NCI-H1417 (cell line): ENCODE measurements around the gene STXBP4.

Source experiments
- DNase-seq, 3 experiments: peaks; one replicate each; lab custom pipeline; 2025; lab: John Stamatoyannopoulos, UW

Gene STXBP4

GRCh38 chr17:55167024-55167725 is 198.6 kb downstream of the STXBP4 start:
- no peak for DNase-seq

- DNase-seq, result peak in 2 of 3 experiments; percentile 41 to 64
These were observed 200.6 kb downstream of the STXBP4 start for GRCh38 chr17:55168958-55169687.

GRCh38 chr17:55171634-55172328 is 203.2 kb downstream of the STXBP4 start:
- no peak for DNase-seq

GRCh38 chr17:55172612-55173011 is 204.0 kb downstream of the STXBP4 start:
- no peak for DNase-seq

- no peak for DNase-seq
These were observed 205.6 kb downstream of the STXBP4 start for GRCh38 chr17:55174133-55174532.

GRCh38 chr17:55175788-55176427 is 207.3 kb downstream of the STXBP4 start:
- DNase-seq, result peak in 1 of 3 experiments; percentile 47

GRCh38 chr17:55177159-55177854 is 208.7 kb downstream of the STXBP4 start:
- DNase-seq, result peak in 2 of 3 experiments; percentile 21 to 75

GRCh38 chr17:55177855-55178217 is 209.3 kb downstream of the STXBP4 start:
- DNase-seq, result no peak

- DNase-seq, result no peak
These were observed 218.6 kb downstream of the STXBP4 start for GRCh38 chr17:55186937-55187770.

GRCh38 chr17:55190748-55191147 is 222.2 kb downstream of the STXBP4 start:
- DNase-seq, result no peak

GRCh38 chr17:55198690-55199370 is 230.3 kb downstream of the STXBP4 start:
- DNase-seq, result no peak

- peak in 1 of 3 experiments; percentile 3 for DNase-seq
These were observed 232.3 kb downstream of the STXBP4 start for GRCh38 chr17:55200904-55201303.

- no peak for DNase-seq
These were observed 232.9 kb downstream of the STXBP4 start for GRCh38 chr17:55201308-55201932.

GRCh38 chr17:55202896-55203295 is 234.3 kb downstream of the STXBP4 start:
- no peak for DNase-seq

GRCh38 chr17:55208078-55208812 is 239.7 kb downstream of the STXBP4 start:
- DNase-seq, result no peak

- DNase-seq, result peak in 1 of 3 experiments; percentile 17
These were observed 241.7 kb downstream of the STXBP4 start for GRCh38 chr17:55210292-55210691.

GRCh38 chr17:55212880-55213279 is 244.3 kb downstream of the STXBP4 start:
- no peak for DNase-seq

GRCh38 chr17:55215711-55216110 is 247.1 kb downstream of the STXBP4 start:
- no peak for DNase-seq

GRCh38 chr17:55216888-55217287 is 248.3 kb downstream of the STXBP4 start:
- no peak for DNase-seq
